Activated T-cell treated with anti-CD3 and anti-CD28 coated beads for 48 hours (primary cell): Measurements from ENCODE around the gene HSBP1L1.

Source experiments
- DNase-seq: peaks from one replicate; pipeline ENCODE4 v3.0.0-alpha.2; 2020; ENCODE audit warnings: low read depth

The HSBP1L1 gene

DNA sequence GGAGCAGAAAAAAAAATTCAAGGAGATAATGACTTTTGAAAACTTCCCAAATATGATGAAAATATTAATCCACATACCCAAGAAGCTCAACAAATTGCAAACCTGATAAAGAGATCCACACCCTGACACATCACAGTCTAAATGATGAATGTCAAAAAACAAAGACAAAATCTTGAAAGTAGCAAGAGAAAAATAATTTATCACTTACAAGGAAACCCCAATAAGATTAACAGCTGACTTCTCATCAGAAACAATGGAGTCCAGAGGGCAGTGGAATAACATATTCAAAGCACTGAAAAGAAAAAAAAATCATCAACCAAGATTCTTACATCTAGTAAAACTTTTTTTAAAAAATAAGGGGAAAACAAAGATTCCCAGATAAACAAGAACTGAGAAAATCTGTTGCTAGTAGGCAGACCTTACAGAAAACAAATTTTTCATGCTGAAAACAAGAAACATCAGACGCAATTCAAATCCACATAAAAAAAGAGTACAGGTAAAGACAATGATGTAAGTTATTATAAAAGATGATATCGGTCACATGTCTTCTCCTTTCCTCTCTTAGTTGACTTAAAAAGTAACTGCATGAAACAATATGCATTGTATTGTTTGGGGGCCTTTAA is 34.3 kb upstream of the HSBP1L1 start:
- no peak for DNase-seq

GRCh38 chr18:79931475-79931874 is 33.0 kb upstream of the HSBP1L1 start:
- no peak for DNase-seq

GRCh38 chr18:79932907-79933306 is 31.5 kb upstream of the HSBP1L1 start:
- DNase-seq: no peak

- DNase-seq: no peak
Observed at GRCh38 chr18:79933765-79934164, 30.7 kb upstream of the HSBP1L1 start.

GRCh38 chr18:79934311-79935097 is 29.9 kb upstream of the HSBP1L1 start:
- no peak for DNase-seq

DNA sequence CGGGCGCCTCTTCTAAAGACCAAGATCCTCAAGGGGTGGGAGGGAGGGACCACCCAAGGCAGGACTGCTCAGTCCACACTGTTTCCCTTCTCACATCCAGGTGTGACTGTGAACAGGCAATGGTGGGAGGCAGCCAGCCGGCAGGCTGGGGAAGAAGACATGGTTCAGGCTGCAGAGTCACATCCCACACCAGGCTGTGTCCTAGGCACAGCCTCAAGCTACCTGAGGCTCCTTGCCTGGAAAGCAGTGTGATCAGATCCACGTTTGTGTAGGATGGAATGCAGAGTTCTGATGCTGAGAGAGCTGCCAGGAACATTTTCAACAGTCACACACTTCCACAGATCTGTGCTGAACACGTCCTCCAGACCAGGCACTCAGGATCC is 29.4 kb upstream of the HSBP1L1 start:
- no peak for DNase-seq

- no peak for DNase-seq
Observed at GRCh38 chr18:79935499-79935898, 28.9 kb upstream of the HSBP1L1 start.

DNA sequence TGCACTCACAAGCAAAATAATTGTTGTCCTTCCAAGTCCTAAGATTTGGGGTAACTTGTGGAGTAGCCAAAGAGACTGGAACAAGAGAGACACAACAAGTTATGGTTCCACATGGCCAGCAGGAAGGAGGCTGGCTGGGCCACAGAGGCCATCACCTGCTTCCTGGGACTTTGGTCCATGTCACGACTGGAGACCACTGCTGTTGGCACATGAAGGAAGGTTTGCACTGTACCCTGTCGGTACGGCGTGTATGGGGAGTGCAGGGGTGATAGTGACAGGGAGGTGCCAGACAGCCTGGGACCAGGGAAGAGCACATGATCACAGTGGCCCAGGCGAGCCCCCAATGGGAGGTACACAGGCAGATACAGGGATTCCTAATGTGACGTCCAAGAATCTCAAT is 28.5 kb upstream of the HSBP1L1 start:
- DNase-seq: no peak

GRCh38 chr18:79936641-79937040 is 27.8 kb upstream of the HSBP1L1 start:
- DNase-seq: no peak

GRCh38 chr18:79937103-79937860 is 27.2 kb upstream of the HSBP1L1 start:
- DNase-seq: no peak

DNA sequence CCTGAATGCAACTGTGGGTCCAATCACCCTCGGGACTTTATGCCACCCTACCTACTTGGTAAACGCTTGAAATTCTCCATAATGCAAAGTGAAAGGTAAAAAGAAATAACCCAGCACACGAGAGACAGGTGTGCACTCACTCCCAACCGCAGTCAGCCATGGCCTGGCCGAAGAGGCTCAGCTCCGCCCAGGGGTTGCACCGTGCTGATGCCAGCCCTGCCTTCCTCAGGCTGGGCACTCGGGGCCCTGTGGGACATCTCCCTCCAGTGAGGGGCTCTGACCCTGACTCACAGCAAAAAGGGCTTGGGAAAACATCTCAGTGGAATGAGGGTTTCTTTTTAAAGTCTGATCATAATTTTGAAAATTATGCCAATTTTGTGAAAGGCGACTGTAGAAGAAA is 26.2 kb upstream of the HSBP1L1 start:
- no peak for DNase-seq

- no peak for DNase-seq
Observed at GRCh38 chr18:79939096-79939495, 25.3 kb upstream of the HSBP1L1 start.

GRCh38 chr18:79940126-79940813 is 24.2 kb upstream of the HSBP1L1 start:
- DNase-seq: no peak

GRCh38 chr18:79940814-79941472 is 23.5 kb upstream of the HSBP1L1 start:
- no peak for DNase-seq

DNA sequence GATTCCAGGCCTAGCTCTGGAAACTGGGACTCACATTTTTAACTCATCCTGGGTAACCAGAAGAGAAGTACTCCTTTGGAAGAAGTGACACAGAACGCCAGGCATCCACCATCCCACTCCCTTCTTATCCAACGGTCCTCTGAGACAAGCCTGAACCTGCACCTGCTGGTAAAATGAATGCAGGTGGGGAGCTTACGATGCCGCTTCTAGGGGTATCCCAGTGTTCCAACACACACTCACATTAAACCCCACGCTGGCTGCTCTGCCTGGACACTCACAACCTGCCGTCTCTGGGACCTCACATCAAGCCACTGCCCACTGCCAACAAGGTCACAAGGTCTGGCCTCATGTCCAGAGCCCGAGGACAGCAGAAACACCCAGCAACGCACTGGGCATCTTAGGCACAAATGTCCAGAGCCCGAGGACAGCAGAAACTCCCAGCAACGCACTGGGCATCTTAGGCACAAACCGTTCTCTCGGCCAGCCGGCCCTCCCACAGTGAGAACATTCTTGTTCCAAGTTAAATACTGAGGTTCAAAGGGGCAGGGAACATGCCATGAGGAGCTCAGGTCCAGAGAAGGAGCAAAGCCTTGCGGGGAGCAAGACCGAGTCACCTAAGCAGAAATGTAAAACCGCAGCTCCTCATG is 22.8 kb upstream of the HSBP1L1 start:
- no peak for DNase-seq

GRCh38 chr18:79942211-79942610 is 22.2 kb upstream of the HSBP1L1 start:
- DNase-seq: no peak

DNA sequence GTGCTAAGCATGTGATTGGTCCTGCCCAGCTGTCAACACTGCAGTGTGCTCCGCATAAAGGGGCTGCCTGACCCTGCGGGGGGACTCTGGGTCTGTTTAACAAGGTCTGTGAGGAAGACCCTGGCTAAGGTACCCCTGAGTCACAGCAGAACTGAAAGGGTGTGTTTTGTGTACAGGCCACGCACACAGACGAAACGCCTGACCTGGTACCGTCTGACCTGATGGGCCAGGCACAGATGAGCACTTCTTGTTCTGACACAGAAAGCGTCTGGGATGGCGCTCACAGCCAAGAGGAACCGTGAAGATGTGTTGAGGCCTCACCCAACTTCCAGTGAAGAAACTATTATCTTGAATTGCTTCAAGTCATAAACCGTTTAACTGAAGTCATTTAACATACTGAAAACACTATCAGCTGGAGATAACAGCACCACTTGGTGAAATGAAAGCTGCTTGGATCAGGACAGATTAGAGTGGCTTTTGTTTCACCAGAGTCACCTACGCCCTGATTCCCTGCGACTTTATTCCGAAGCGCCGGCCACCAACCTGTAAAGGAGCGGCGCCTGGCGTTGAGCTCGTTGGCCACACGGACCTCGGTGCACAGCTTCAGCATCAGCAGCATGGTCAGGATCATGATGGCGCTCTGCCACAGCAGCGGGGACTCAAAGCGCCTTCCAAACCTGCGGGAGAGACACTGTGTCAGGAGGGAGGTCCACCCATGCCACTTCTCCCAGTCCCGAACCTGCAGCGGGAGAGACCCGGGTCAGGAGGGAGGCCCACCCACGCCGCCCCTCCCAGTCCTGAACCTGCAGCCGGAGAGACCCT is 21.4 kb upstream of the HSBP1L1 start:
- DNase-seq: no peak

DNA sequence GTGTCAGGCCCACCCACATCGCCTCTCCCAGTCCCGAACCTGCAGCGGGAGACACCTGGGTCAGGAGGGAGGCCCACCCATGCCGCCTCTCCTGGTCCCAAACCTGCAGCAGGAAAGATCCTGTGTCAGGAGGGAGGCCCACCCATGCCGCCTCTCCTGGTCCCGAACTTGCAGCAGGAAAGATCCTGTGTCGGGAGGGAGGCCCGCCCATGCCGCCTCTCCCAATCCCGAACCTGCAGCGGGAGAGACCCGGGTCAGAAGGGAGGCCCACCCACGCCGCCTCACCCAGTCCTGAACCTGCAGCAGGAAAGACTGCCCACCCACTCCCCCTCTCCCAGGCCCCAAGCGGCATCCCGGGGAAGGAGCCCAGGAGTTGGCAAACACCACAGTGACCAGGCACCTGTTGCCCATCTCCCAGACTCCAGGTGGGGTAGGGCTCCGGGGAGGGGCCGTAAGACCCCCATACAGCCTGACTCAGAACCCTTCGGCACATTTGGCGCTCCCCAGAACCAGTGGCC is 20.8 kb upstream of the HSBP1L1 start:
- no peak for DNase-seq

DNA sequence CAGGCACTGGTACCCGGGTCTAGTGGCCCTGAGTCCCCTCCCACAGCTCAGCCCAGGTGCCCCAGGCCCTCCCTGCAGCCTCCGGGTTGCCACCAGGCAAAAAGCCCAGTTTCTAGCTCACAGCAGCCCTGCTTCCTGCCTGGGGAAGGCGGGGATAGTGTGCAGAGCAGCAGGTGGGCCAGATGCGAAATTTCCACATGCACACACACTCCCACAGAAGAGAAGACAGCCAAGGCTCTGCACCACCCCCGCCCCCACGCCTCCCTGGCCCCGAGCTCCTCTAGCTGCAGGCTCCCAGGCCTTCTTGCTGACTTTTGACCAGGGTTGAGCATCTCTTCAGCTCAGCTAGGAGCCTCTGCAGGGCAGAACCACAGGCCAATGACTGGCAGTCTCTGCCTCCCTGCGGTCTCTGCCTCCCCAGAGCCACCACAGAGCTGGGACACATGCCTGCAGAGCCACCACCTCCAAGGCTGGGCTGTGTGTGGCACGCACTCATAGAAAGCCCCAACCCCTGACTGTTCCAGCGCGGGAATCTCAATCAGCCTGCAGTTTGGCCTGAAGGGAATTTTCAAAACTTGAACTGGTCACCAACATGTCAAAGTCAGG is 20.2 kb upstream of the HSBP1L1 start:
- no peak for DNase-seq

DNA sequence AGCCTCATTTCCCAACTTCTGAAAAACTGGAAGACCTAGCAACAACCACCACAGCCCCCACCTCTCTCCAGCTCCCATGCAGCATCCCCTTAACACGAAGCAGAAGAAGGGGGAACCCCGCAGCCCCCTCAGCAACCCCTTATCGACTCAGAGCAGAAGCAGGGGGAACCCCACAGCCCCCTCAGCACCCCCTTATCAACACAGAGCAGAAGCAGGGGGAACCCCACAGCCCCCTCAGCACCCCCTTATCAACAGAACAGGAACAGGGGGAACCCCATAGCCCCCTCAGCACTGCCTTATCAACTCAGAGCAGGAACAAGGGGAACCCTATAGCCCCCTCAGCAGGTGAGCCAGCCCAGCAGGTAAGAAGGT is 19.7 kb upstream of the HSBP1L1 start:
- no peak for DNase-seq
